K562 (cell line): ENCODE measurements around the gene EAF2. TPM values are rescaled to one million over a fixed set of nuclear protein-coding genes. Genes with fewer than 3 reads are reported as not detected.

Experiments used
- ATAC-seq: fragments of 200-7000 bp; cut with Tn5 transposase; 3 replicates; pipeline ENCODE4 v1.9.1; 2020; ENCODE audit warnings: moderate library complexity
- BruUV-seq: library from RNA; stranded (reverse); fragments of 400-500 nt; replicated peaks from 2 replicates; lab custom pipeline; 2021; lab: Mats Ljungman, UMichigan
- CTCF ChIA-PET: fragments of 300-600 bp; formaldehyde crosslinking; extraction: SDS; loops from one replicate; lab custom pipeline; 2021; ENCODE audit warnings: low intra/inter-chr PET ratio; lab: Yijun Ruan, JAX
- POLR2A ChIA-PET: fragments of 300-600, 350-650 bp; sonication (Branson Sonifier 250); formaldehyde crosslinking; extraction: SDS; loops from one replicate; lab custom pipeline; 2021; ENCODE audit warnings: antibody characterized with exemption, inconsistent platforms; lab: Yijun Ruan, JAX
- DNase-seq, 4 experiments: peaks; one replicate each; pipeline versions ENCODE4 v3.0.0 to v3.0.0-alpha.2; 2011 to 2018; ENCODE audit warnings: low spot score in 3 of 4, mixed read lengths in 3 of 4; ENCODE audit errors: extremely low read depth in 1 of 4
- FAIRE-seq: peaks from 2 replicates; lab custom pipeline; 2011; peaks lifted over from hg19 to GRCh38; lab: Jason Lieb, UNC
- H2AFZ ChIP-seq: 2 replicates; pipeline ENCODE4 v1.6.0; 2011; ENCODE audit warnings: low read depth, low read length, control low read depth, inconsistent platforms
- H3K27ac ChIP-seq: fragments of 200-600 bp; 3 replicates; pipeline ENCODE4 v1.8.0; 2011; ENCODE audit warnings: low read depth, mild to moderate bottlenecking, control low read depth, inconsistent platforms, low read length, moderate library complexity, mixed read lengths; ENCODE audit errors: extremely low read depth
- H3K27me3 ChIP-seq, 2 experiments: fragments of 300-600 bp in 1 of 2; 2 replicates in 1 of 2; 3 replicates in 1 of 2; pipeline versions ENCODE4 v1.6.0 to v1.8.0; 2011; ENCODE audit warnings: inconsistent platforms in 2 of 2, low read length in 2 of 2, mild to moderate bottlenecking in 1 of 2, mixed read lengths in 1 of 2, moderate library complexity in 1 of 2; ENCODE audit not compliant: control insufficient read depth in 2 of 2, insufficient read depth in 2 of 2
- H3K36me3 ChIP-seq: fragments of 300-600 bp; 3 replicates; pipeline ENCODE4 v1.8.0; 2011; ENCODE audit warnings: mild to moderate bottlenecking, low read length, inconsistent platforms; ENCODE audit not compliant: control insufficient read depth, insufficient read depth
- H3K4me1 ChIP-seq, 2 experiments: fragments of 200-600 bp in 1 of 2; replicated peaks in 1 of 2; 2 replicates in 1 of 2; 3 replicates in 1 of 2; pipeline versions ENCODE4 v1.5.1 to v1.8.0; 2011; ENCODE audit warnings: inconsistent platforms in 2 of 2, low read length in 2 of 2, mild to moderate bottlenecking in 1 of 2, mixed read lengths in 1 of 2, moderate library complexity in 1 of 2; ENCODE audit not compliant: control insufficient read depth in 2 of 2, insufficient read depth in 2 of 2
- H3K4me2 ChIP-seq: 2 replicates; pipeline ENCODE4 v1.6.1; 2011; ENCODE audit warnings: low read length, control low read depth, inconsistent platforms, mixed read lengths; ENCODE audit not compliant: insufficient read depth
- H3K4me3 ChIP-seq: fragments of 200-600 bp; sonication (generic), shearing (Covaris generic); 2 replicates; pipeline ENCODE4 v1.5.1; 2016; ENCODE audit warnings: control low read depth, inconsistent platforms
- H3K79me2 ChIP-seq: fragments of 200-600 bp; 3 replicates; pipeline ENCODE4 v1.8.0; 2011; ENCODE audit warnings: low read length, inconsistent platforms; ENCODE audit not compliant: control insufficient read depth, insufficient read depth
- H3K9ac ChIP-seq, 2 experiments: 2 replicates each; pipeline versions ENCODE4 v1.6.0 to v1.6.1; 2011; ENCODE audit warnings: low read depth in 2 of 2, low read length in 2 of 2, control low read depth in 1 of 2, inconsistent platforms in 1 of 2, mild to moderate bottlenecking in 1 of 2, mixed read lengths in 1 of 2; ENCODE audit not compliant: insufficient read depth in 1 of 2
- H3K9me1 ChIP-seq: one replicate; pipeline ENCODE4 v1.6.0; 2011; ENCODE audit warnings: inconsistent platforms, mild to moderate bottlenecking, low read length, moderate library complexity; ENCODE audit not compliant: control insufficient read depth, insufficient read depth
- H3K9me3 ChIP-seq: replicated peaks from 2 replicates; pipeline ENCODE4 v1.5.1; 2011; ENCODE audit warnings: low read depth, low read length, inconsistent platforms; ENCODE audit not compliant: control insufficient read depth, insufficient read depth
- H4K20me1 ChIP-seq: replicated peaks from 2 replicates; pipeline ENCODE4 v1.6.1; 2011; ENCODE audit warnings: low read length, inconsistent platforms, mixed read lengths; ENCODE audit not compliant: control insufficient read depth, insufficient read depth
- AFF1 ChIP-seq, 2 experiments: fragments of 450-650 bp; IDR thresholded peaks; 2 replicates each; pipeline ENCODE4 v1.6.1; 2018; ENCODE audit warnings: mild to moderate bottlenecking in 2 of 2, low read depth in 1 of 2; ENCODE audit not compliant: partially characterized antibody in 2 of 2
- BRF2 ChIP-seq: IDR thresholded peaks from 3 replicates; pipeline ENCODE4 v1.6.1; 2011; ENCODE audit warnings: borderline replicate concordance, mild to moderate bottlenecking; ENCODE audit not compliant: insufficient read length, insufficient read depth
- TARDBP ChIP-seq: fragments of 450-650 bp; IDR thresholded peaks from 2 replicates; pipeline ENCODE4 v1.6.1; 2016
- WGBS: fragments of 100-300 bp; shearing (Covaris generic); methylation state at CpG from one replicate; pipeline ENCODE4 v1.1.6; 2016; ENCODE audit warnings: low coverage, mixed read lengths; ENCODE audit not compliant: insufficient coverage; ENCODE audit errors: missing lambda C conversion rate; 5-methylcytosine and 5-hydroxymethylcytosine counted together
- in situ Hi-C: fragments of 300-500 bp; cut with MboI; formaldehyde crosslinking; loops from 4 replicates; pipeline ENCODE4 v1.15.0; 2018; ENCODE audit warnings: inconsistent platforms, mixed read lengths
- intact Hi-C: fragments of 100-400 bp; cut with micrococcal nuclease; formaldehyde crosslinking; loops from 2 replicates; pipeline ENCODE4 v1.14.2; 2022
- polyA plus RNA-seq, 8 experiments: library from polyadenylated mRNA; depleted of rRNA in 4 of 8; stranded (reverse) in 5 of 8; unstranded in 3 of 8; fragments of >200 nt; fragmentation: Nextera tagmentation in 2 of 8; fragmentation: Illumina TruSeq in 1 of 8; extraction: Ambion mirVana in 2 of 8; extraction: Trizol in 1 of 8; gene quantifications; 2 replicates each; pipeline versions ENCODE4 v1.2.1 to v1.2.3, GENCODE V29; 2011 to 2014; ENCODE audit warnings: inconsistent platforms in 1 of 8, missing spikeins in 1 of 8
- total RNA-seq, 7 experiments: library from RNA; depleted of rRNA in 6 of 7; stranded (reverse); fragments of >200 nt in 6 of 7; fragmentation: Illumina TruSeq in 2 of 7; extraction: Trizol in 2 of 7; gene quantifications; 2 replicates each; pipeline versions ENCODE4 v1.2.1 to v1.2.3, GENCODE V29; 2011 to 2021; ENCODE audit warnings: low replicate concordance in 1 of 7

EAF2 gene
- total and polyA plus RNA-seq, 9 of the 15 experiments (the other 6 are each of a cell fraction or from before 2014, with no cell fraction given): 3.8 to 17.3 (median 6.9) TPM

DNA sequence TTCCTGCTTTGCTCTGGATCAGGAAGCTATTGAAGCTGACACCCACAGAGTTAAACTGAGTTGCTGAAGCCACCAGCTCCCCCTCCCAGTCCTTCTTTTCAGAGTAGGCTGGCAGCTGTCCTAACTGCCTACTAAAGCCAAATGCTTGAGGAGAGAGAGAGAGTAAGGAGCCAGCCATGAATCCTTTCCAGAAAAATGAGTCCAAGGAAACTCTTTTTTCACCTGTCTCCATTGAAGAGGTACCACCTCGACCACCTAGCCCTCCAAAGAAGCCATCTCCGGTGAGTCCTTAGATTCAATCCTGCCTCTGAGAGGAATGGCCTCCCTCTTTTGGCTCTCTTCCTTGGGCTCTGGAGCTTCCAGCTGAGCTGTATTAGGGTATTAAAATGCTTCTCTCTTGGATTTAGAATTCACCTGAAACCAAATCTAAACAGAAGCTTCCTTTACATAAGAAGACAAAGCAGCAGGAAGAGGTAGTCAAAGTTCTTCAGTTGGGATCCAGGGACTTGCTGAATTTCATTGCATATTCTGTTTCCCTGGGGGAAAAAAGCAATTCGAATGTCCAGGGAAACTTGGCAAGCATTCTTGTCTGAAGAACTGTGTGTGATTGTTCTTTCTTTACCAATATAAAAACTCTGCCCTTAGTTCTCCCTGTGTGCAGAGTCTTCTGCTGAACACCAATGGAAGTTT is 59.4 kb downstream of the EAF2 start, which contains the start of gene SLC15A2:
Gene SLC15A2 (plus strand): TSS at position 101 of the 690 bp plus-strand sequence. CDS start 76 bp downstream, at position 177.
- no peaks in the 10 kb centered on the region for H3K27me3 ChIP-seq
- H3K36me3 ChIP-seq: no peaks in the 10 kb centered on the region
- in situ Hi-C loops: no loop called here
- no peaks in the 10 kb centered on the region for H3K79me2 ChIP-seq
- H3K9ac ChIP-seq: no peak within 1 kb of the TSS
- no peak for TF ChIP-seq BRF2
- TF ChIP-seq AFF1 (IDR thresholded peaks at IDR 0.05; ENCODE audit: low read depth in 1 of 2, partially characterized antibody in 2 of 2): no peak
- TF ChIP-seq TARDBP: no peak
- TF ChIP-seq, all 486 proteins: peak for 0
- no peak for ATAC-seq
- no peaks in the 10 kb centered on the region for H3K4me1 ChIP-seq
- 3% methylated on average over 3 of the region's 3 CpGs for WGBS
- intact Hi-C loops: no loop called here
- no TSS peak for BruUV-seq
- no peak within 1 kb of the TSS for H3K4me2 ChIP-seq
- H3K9me1 ChIP-seq: no peaks in the 10 kb centered on the region
- no peak within 1 kb of the TSS for H3K27ac ChIP-seq
- DNase-seq: no peak
- H4K20me1 ChIP-seq: no peaks in the 10 kb centered on the region
- H3K9me3 ChIP-seq: no peaks in the 10 kb centered on the region
- H3K4me3 ChIP-seq: no peak within 1 kb of the TSS
- POLR2A ChIA-PET: no interaction called here
- no peak within 1 kb of the TSS for H2AFZ ChIP-seq
- CTCF ChIA-PET: no interaction called here
- no peak for FAIRE-seq
